ENCODE measurements around the gene NLRC5.

NLRC5 gene, protein sequence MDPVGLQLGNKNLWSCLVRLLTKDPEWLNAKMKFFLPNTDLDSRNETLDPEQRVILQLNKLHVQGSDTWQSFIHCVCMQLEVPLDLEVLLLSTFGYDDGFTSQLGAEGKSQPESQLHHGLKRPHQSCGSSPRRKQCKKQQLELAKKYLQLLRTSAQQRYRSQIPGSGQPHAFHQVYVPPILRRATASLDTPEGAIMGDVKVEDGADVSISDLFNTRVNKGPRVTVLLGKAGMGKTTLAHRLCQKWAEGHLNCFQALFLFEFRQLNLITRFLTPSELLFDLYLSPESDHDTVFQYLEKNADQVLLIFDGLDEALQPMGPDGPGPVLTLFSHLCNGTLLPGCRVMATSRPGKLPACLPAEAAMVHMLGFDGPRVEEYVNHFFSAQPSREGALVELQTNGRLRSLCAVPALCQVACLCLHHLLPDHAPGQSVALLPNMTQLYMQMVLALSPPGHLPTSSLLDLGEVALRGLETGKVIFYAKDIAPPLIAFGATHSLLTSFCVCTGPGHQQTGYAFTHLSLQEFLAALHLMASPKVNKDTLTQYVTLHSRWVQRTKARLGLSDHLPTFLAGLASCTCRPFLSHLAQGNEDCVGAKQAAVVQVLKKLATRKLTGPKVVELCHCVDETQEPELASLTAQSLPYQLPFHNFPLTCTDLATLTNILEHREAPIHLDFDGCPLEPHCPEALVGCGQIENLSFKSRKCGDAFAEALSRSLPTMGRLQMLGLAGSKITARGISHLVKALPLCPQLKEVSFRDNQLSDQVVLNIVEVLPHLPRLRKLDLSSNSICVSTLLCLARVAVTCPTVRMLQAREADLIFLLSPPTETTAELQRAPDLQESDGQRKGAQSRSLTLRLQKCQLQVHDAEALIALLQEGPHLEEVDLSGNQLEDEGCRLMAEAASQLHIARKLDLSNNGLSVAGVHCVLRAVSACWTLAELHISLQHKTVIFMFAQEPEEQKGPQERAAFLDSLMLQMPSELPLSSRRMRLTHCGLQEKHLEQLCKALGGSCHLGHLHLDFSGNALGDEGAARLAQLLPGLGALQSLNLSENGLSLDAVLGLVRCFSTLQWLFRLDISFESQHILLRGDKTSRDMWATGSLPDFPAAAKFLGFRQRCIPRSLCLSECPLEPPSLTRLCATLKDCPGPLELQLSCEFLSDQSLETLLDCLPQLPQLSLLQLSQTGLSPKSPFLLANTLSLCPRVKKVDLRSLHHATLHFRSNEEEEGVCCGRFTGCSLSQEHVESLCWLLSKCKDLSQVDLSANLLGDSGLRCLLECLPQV (N-terminal part only)

DNA sequence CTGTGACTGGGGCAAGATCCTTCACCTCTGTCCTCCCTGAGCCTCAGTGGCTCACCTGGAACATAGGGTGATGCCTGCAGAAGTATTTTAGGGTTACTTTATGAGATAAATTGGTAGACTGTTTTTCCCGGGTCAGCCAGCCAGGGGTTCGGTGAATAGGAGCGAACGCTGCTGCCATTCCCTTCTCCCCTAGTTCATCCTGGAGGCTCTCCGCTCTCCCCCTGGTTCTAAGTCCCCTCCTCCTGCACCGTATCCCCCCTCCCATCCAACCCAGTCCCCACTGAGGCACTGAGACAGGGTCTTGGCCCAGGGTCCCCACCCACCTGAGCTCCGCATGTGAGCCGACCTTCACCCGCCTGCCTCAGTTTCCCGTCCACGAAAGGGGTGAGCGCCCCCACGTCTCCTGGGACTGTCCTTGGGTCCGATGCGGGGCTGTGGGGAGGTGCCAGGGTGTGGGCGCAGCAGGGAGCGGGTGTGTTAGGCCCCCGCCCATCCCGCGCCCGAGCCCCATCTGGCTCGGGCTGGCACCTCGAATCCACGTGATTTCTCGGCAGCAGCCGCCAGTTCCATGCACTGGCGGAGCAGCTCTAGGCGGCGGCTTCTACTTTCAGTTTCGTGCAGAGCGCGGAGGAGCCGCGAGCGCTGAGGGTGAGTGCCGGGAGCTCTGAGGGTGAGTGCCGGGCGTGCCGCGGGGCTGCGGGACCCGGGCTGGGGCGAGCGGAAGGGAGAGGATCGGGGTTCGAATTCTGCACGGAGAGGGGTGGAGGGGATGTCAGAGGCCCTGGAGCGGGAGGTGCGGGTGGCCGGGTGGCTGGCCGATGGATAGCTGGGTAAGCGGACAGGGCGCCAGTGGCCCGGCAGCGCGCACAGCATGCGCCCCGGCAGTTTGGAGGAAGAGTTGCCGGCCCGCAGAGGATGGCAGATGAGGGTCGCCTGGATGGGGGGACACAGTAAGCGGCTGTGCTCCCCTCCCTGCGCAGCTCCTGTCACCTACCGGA is at the start of gene NLRC5:
Gene NLRC5, plus strand, starts transcription at position 610 of the 998 bp plus-strand sequence. CDS start 31,156 bp downstream, outside the sequence.
- Histone ChIP-seq H3K9ac (ENCODE audit: low read length) (peak within 1 kb of the TSS; percentile 94), H3K4me1 (ENCODE audit: control insufficient read depth, insufficient read depth, low read length) (peaks cover 14% of the 10 kb centered on the region), H3K27ac (ENCODE audit: low read depth, low read length) (peak within 1 kb of the TSS; percentile 86), H3K4me3 (ENCODE audit: low read length) (peak within 1 kb of the TSS; percentile 91), H3K27me3 (ENCODE audit: control insufficient read depth, insufficient read depth, low read length) (no peaks in the 10 kb centered on the region), H3K36me3 (ENCODE audit: control insufficient read depth, insufficient read depth, low read length) (no peaks in the 10 kb centered on the region)

DNA sequence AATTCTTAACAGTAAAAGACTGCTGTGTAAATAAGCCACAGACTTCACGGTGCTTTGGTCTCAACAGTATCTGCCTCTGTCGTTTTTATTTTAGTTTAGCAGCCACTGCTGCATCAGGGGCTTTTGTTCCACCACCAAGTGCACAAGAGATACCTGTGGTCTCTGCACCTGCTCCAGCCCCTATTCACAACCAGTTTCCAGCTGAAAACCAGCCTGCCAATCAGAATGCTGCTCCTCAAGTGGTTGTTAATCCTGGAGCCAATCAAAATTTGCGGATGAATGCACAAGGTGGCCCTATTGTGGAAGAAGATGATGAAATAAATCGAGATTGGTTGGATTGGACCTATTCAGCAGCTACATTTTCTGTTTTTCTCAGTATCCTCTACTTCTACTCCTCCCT is 49.6 kb upstream of the NLRC5 start:
- peaks cover 57% of the 10 kb centered on the region for H3K36me3 ChIP-seq (ENCODE audit: control insufficient read depth, insufficient read depth, low read length)
- peaks cover 11% of the 10 kb centered on the region for H3K4me1 ChIP-seq (ENCODE audit: control insufficient read depth, insufficient read depth, low read length)
- no peak overlapping the region for H3K27ac ChIP-seq (ENCODE audit: low read depth, low read length)
- no peaks in the 10 kb centered on the region for H3K27me3 ChIP-seq (ENCODE audit: control insufficient read depth, insufficient read depth, low read length)
- no peak overlapping the region for H3K4me3 ChIP-seq (ENCODE audit: low read length)
- no peak overlapping the region for H3K9ac ChIP-seq (ENCODE audit: low read length)

DNA sequence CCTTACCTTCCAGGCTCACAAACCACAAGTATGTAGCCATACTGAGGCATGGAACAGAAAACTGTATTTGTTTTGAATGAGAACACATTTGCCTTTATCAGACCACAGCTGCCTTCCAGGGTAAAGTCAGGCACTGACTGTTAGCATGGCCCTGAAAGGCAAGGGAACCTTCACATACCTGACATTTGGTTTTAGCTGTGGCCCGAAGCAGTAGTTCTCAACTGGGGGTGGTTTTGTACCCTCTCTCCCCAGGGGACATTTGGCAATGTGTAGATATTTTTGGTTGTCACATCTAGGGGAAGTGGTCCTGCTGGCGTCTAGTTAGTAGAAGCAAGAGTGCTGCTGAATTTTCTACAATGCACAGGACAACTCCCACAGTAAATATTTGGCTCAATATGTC is 48.3 kb upstream of the NLRC5 start:
- no peaks in the 10 kb centered on the region for H3K27me3 ChIP-seq (ENCODE audit: control insufficient read depth, insufficient read depth, low read length)
- H3K9ac ChIP-seq (ENCODE audit: low read length), result no peak overlapping the region
- H3K4me3 ChIP-seq (ENCODE audit: low read length), result peak overlapping the region; percentile 9
- H3K4me1 ChIP-seq (ENCODE audit: control insufficient read depth, insufficient read depth, low read length), result peaks cover 5% of the 10 kb centered on the region
- no peak overlapping the region for H3K27ac ChIP-seq (ENCODE audit: low read depth, low read length)
- H3K36me3 ChIP-seq (ENCODE audit: control insufficient read depth, insufficient read depth, low read length), result peaks cover 62% of the 10 kb centered on the region

DNA sequence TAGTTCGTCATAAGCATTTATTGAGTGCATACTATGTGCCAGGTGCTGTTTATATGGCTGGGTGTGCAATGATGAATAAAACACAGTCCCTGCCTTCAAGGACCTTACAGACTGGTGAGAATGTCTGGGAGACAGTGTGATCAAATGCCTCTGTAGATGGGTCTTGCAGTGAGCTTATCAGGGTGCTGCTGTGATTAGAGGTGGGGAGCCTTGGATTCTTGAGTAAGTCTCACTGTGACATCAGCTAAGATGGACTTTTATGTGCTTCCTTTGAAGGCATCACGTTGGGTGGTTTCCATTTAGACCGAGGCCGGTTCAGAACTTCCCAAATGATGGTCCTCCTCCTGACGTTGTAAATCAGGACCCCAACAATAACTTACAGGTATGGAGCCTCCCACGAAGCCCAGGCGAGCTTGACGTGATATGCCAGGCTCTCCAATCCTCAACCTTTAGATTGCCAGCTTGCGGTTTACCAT is 47.5 kb upstream of the NLRC5 start:
- H3K27me3 ChIP-seq (ENCODE audit: control insufficient read depth, insufficient read depth, low read length), result no peaks in the 10 kb centered on the region
- H3K4me1 ChIP-seq (ENCODE audit: control insufficient read depth, insufficient read depth, low read length), result no peaks in the 10 kb centered on the region
- H3K36me3 ChIP-seq (ENCODE audit: control insufficient read depth, insufficient read depth, low read length), result peaks cover 59% of the 10 kb centered on the region
- no peak overlapping the region for H3K27ac ChIP-seq (ENCODE audit: low read depth, low read length)
- H3K9ac ChIP-seq (ENCODE audit: low read length), result no peak overlapping the region
- H3K4me3 ChIP-seq (ENCODE audit: low read length), result no peak overlapping the region

DNA sequence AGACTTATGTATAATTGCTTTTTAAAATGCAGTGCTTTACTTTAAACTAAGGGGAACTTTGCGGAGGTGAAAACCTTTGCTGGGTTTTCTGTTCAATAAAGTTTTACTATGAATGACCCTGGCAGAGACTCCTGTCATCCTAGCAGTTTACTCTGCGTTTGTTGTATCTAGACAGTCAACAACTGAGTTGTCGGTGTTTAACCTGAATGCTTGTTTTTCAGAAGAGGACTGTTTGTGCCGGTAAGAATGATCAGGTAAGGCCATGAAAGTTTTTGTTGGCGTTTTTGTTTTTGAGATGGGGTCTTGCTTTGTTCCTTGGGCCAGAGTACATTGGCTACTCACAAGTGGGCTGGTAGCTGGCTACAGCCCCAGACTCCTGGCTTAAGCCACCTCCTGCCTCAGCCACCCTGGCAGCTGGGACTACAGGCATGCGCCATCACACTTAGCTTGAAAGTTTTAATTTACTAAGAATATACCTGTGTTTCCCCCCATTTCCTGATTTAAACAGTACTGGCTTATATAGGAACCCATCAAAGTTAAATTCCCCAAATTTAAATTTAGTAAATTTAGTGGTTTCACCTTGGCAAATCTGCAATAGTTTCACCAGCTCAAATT is 45.5 kb upstream of the NLRC5 start:
- Histone ChIP-seq H3K27ac (ENCODE audit: low read depth, low read length) (no peak overlapping the region), H3K36me3 (ENCODE audit: control insufficient read depth, insufficient read depth, low read length) (peaks cover 49% of the 10 kb centered on the region), H3K9ac (ENCODE audit: low read length) (no peak overlapping the region), H3K27me3 (ENCODE audit: control insufficient read depth, insufficient read depth, low read length) (no peaks in the 10 kb centered on the region), H3K4me1 (ENCODE audit: control insufficient read depth, insufficient read depth, low read length) (no peaks in the 10 kb centered on the region), H3K4me3 (ENCODE audit: low read length) (no peak overlapping the region)

DNA sequence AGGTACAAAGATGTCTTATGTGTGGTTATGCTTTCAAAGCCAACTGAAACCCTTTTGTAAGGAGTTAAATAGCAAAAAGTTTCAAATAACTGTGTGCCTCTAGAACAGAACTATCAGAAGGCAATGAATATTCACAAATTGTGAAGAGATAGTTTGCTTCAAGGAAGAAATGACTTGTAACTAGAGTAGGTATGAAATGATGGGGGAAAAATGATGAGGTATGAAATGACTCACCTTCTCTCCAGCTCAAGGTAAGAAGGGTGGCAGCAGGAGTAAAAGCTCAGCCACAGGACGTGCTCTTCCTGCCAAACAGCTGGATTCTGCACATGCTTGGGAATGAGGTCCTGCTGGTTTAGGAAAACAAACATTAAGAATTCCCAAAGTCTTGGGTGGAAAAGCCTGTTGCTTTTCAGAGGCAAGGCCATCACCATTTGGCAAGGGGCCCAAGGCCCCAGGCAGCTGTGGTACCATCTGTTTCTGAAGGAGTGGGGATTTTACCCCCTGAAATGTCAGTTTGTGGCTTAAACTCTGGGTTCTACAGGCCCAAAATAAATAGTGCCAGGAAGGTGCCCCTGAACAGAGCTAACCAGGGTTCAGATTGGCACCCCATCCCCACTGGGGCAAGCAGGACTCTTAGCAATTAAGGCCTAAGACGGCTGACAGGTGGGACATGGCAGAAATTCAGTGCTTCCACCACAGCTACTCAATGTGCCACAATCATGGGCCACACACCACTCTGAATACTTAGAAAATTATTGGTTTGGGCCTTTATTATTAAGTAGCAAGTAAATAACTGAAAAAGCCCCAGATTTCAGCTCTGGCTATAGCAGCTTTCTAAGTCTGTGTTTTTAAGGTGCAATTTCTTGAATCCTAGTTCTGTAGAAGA is 44.2 kb upstream of the NLRC5 start:
- no peaks in the 10 kb centered on the region for H3K4me1 ChIP-seq (ENCODE audit: control insufficient read depth, insufficient read depth, low read length)
- H3K27ac ChIP-seq (ENCODE audit: low read depth, low read length), result no peak overlapping the region
- H3K9ac ChIP-seq (ENCODE audit: low read length), result no peak overlapping the region
- H3K27me3 ChIP-seq (ENCODE audit: control insufficient read depth, insufficient read depth, low read length), result no peaks in the 10 kb centered on the region
- peaks cover 36% of the 10 kb centered on the region for H3K36me3 ChIP-seq (ENCODE audit: control insufficient read depth, insufficient read depth, low read length)
- H3K4me3 ChIP-seq (ENCODE audit: low read length), result no peak overlapping the region

DNA sequence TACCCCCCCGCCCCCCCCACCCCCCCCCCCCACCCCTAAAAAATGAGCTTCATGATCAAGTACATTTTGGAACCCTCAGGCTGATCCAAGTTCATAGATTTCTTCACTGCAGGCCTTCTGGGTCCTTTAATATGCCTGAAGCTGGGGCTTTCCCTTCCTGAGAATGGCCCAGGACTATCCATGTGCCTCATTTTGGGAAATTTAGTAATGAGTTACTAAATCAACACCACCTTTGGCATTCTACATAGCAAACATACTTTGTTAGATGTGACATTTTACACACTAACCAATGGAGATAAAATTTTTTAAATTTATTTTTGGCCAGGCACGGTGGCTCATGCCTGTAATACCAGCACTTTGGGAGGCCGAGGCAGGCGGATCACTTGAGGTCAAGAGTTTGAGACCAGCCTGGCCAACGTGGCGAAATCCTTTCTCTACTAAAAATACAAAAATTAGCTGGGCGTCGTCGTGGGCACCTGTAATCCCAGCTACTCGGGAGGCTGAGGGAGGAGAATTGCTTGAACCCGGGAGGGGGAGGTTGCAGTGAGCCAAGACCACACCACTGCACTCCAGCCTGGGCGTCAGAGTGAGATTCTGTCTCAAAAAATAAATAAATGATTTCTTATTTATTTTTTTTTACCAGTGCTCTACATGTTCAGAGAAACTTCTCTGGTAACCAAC is 43.4 kb upstream of the NLRC5 start:
- Histone ChIP-seq H3K9ac (ENCODE audit: low read length) (no peak overlapping the region), H3K27me3 (ENCODE audit: control insufficient read depth, insufficient read depth, low read length) (no peaks in the 10 kb centered on the region), H3K4me1 (ENCODE audit: control insufficient read depth, insufficient read depth, low read length) (no peaks in the 10 kb centered on the region), H3K4me3 (ENCODE audit: low read length) (no peak overlapping the region), H3K27ac (ENCODE audit: low read depth, low read length) (no peak overlapping the region), H3K36me3 (ENCODE audit: control insufficient read depth, insufficient read depth, low read length) (peaks cover 29% of the 10 kb centered on the region)

DNA sequence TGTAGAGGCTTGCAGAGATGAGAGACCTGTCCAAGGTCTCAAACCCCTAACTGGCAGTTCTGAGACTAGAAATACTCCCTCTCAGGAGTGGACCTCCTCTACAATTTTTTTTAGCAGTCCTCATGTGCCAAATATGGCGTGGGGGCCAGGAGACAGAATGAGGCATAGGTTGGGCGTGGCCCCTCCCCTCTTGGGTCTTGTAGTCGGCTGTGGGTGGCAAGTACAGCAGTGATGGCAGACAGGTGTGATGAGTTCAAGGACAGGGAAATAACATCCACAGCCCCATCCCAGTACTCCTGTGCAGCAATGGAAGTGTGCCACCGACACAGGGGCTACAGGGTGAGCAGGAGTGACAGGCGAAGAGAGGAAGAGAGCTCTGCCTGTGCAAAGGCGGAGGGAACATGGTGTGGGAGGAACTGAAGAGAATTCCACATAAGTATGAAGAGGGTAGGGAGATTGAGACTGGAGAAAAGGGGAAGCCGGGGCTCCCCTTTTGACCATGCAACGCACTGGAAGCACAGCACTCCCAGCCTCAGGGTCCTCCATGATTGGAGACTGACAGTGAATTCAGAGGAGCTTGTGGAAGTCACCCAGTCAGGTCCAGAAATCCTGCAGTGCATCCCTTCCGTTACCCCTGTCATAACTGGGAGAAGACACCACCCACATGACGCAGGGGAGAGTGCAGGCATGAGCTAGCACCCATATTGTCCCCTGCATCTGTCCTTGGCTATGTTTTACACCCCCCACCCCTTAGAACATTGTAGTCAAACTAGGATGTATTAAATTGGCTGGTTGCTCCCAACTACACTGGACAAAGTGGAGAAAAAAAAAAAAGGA is 42.4 kb upstream of the NLRC5 start:
- Histone ChIP-seq H3K4me1 (ENCODE audit: control insufficient read depth, insufficient read depth, low read length) (no peaks in the 10 kb centered on the region), H3K27me3 (ENCODE audit: control insufficient read depth, insufficient read depth, low read length) (no peaks in the 10 kb centered on the region)

DNA sequence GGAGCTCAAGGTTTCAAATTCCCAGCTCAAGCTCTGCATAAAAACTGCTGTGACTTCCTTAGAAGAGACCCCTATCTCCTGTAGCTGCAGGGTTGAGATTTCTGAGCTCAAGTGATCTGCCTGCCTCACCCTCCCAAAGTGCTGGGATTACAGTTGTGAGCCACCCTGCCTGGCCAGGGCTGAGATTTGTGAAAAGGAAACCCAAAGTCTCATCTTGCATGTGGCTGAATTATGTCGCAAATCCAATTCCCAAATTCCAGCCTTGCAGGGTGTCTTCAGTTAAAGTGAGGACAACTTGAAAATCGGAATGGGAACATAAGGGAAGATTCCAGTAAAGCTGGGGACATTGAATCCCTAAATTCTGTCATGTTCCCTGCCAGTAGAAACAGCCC is 41.8 kb upstream of the NLRC5 start:
- Histone ChIP-seq H3K27me3 (ENCODE audit: control insufficient read depth, insufficient read depth, low read length) (no peaks in the 10 kb centered on the region), H3K9ac (ENCODE audit: low read length) (no peak overlapping the region), H3K27ac (ENCODE audit: low read depth, low read length) (no peak overlapping the region), H3K4me3 (ENCODE audit: low read length) (no peak overlapping the region), H3K36me3 (ENCODE audit: control insufficient read depth, insufficient read depth, low read length) (peaks cover 17% of the 10 kb centered on the region), H3K4me1 (ENCODE audit: control insufficient read depth, insufficient read depth, low read length) (no peaks in the 10 kb centered on the region)

More for the DNA sequence above, 42.4 kb upstream of the NLRC5 start:
- Histone ChIP-seq H3K9ac (ENCODE audit: low read length) (no peak overlapping the region), H3K36me3 (ENCODE audit: control insufficient read depth, insufficient read depth, low read length) (peaks cover 21% of the 10 kb centered on the region), H3K4me3 (ENCODE audit: low read length) (no peak overlapping the region), H3K27ac (ENCODE audit: low read depth, low read length) (no peak overlapping the region)

Measured in rectal smooth muscle tissue (tissue), 1 donor.